Body of pancreas (tissue), 4 donors: ENCODE measurements around the gene KLHL28. TPM values are rescaled to one million over a fixed set of nuclear protein-coding genes. Genes with fewer than 3 reads are reported as not detected.

Experiments
- ATAC-seq: fragments of 150-250 bp; one replicate; pipeline ENCODE4 v1.9.1; 2016
- DNase-seq, 4 donors: peaks; one replicate each; pipeline ENCODE4 v3.0.0-alpha.2; 2019
- H3K27ac ChIP-seq, 4 donors: fragments of 200-600 bp; sonication (generic); 1 replicate in 3 of 4; 2 replicates in 1 of 4; pipeline versions ENCODE4 v1.5.1 to v1.6.1; 2016 to 2019; ENCODE audit warnings: mild to moderate bottlenecking in 1 of 4, mixed read lengths in 1 of 4, moderate library complexity in 1 of 4
- H3K27me3 ChIP-seq, 2 donors: fragments of 200-600 bp; sonication (generic); one replicate each; pipeline ENCODE4 v1.6.0; 2016; ENCODE audit warnings: mild to moderate bottlenecking in 1 of 2
- H3K36me3 ChIP-seq, 2 donors: fragments of 200-600 bp; sonication (generic); replicated peaks in 1 of 2; 2 replicates each; pipeline ENCODE4 v1.5.1; 2016; ENCODE audit warnings: low read depth in 2 of 2; ENCODE audit not compliant: insufficient read depth in 1 of 2
- H3K4me1 ChIP-seq: fragments of 200-600 bp; sonication (generic); one replicate; pipeline ENCODE4 v1.6.0; 2016
- H3K4me3 ChIP-seq, 2 donors: fragments of 200-600 bp; sonication (generic); 1 replicate in 1 of 2; 2 replicates in 1 of 2; pipeline ENCODE4 v1.5.1; 2016 to 2019
- H3K9me3 ChIP-seq, 3 donors: fragments of 200-600 bp; sonication (generic); 1 replicate in 2 of 3; 2 replicates in 1 of 3; pipeline ENCODE4 v1.5.1; 2016
- POLR2A ChIP-seq, 3 donors: fragments of 450-650 bp; IDR thresholded peaks; one replicate each; pipeline ENCODE4 v1.6.1; 2016; ENCODE audit warnings: antibody characterized with exemption in 3 of 3, mild to moderate bottlenecking in 2 of 3
- WGBS, 2 donors: methylation state at CpG; one replicate each; pipeline ENCODE4 v1.1.5; 2017; 5-methylcytosine and 5-hydroxymethylcytosine counted together
- intact Hi-C: fragments of 100-400 bp; cut with DNase I; formaldehyde crosslinking; loops from one replicate; pipeline ENCODE4 v1.15.1; 2023
- total RNA-seq, 2 donors: library from RNA; depleted of rRNA; stranded (reverse); fragments of >200 nt; gene quantifications; one replicate each; pipeline ENCODE4 v1.1.0, GENCODE V29; 2016
- TF ChIP-seq, protein P1 (sequence below), 7 experiments: fragments of 450-650 bp in 4 of 7; fragments of 200-600 bp in 3 of 7; sonication (generic) in 3 of 7; IDR thresholded peaks; one replicate each; pipeline ENCODE4 v1.5.1; 2016 to 2019; ENCODE audit warnings: antibody characterized with exemption in 7 of 7

The KLHL28 gene
- total RNA-seq, 2 donors from 2014 or later: 5.9 to 8.0 TPM

- intact Hi-C loops: no loop called here
- WGBS, 2 donors: 96 to 100% methylated on average over 2 of the region's 2 CpGs
- Histone ChIP-seq H3K27me3 (no peaks in the 10 kb centered on the region), H3K9me3 (no peaks in the 10 kb centered on the region), H3K36me3 (no peaks in the 10 kb centered on the region), H3K4me3 (no peak overlapping the region), H3K27ac (no peak overlapping the region), H3K4me1 (no peaks in the 10 kb centered on the region)
- TF ChIP-seq, protein P1, sequence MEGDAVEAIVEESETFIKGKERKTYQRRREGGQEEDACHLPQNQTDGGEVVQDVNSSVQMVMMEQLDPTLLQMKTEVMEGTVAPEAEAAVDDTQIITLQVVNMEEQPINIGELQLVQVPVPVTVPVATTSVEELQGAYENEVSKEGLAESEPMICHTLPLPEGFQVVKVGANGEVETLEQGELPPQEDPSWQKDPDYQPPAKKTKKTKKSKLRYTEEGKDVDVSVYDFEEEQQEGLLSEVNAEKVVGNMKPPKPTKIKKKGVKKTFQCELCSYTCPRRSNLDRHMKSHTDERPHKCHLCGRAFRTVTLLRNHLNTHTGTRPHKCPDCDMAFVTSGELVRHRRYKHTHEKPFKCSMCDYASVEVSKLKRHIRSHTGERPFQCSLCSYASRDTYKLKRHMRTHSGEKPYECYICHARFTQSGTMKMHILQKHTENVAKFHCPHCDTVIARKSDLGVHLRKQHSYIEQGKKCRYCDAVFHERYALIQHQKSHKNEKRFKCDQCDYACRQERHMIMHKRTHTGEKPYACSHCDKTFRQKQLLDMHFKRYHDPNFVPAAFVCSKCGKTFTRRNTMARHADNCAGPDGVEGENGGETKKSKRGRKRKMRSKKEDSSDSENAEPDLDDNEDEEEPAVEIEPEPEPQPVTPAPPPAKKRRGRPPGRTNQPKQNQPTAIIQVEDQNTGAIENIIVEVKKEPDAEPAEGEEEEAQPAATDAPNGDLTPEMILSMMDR (IDR thresholded peaks at IDR 0.05): no peak
- no peak for TF ChIP-seq POLR2A (IDR thresholded peaks at IDR 0.05)
- ATAC-seq (no peak), DNase-seq (no peak)
Measured at GRCh38 chr14:44937547-44937946, 24.2 kb downstream of the KLHL28 start.

GRCh38 chr14:44935155-44935554 is 26.6 kb downstream of the KLHL28 start:
- no peaks in the 10 kb centered on the region for H3K9me3 ChIP-seq
- no peaks in the 10 kb centered on the region for H3K36me3 ChIP-seq
- no peaks in the 10 kb centered on the region for H3K27me3 ChIP-seq
- intact Hi-C loops: no loop called here
- TF ChIP-seq POLR2A (IDR thresholded peaks at IDR 0.05): no peak
- TF ChIP-seq, protein P1 (IDR thresholded peaks at IDR 0.05): no peak
- no peak for ATAC-seq
- 84% methylated on average over 2 of the region's 2 CpGs for WGBS, 2 donors
- no peak overlapping the region for H3K4me3 ChIP-seq
- DNase-seq: no peak
- no peaks in the 10 kb centered on the region for H3K4me1 ChIP-seq
- H3K27ac ChIP-seq: no peak overlapping the region

GRCh38 chr14:44928793-44929192 is 33.0 kb downstream of the KLHL28 start:
- H3K36me3 ChIP-seq: no peaks in the 10 kb centered on the region
- no peak overlapping the region for H3K4me3 ChIP-seq
- WGBS, 2 donors: 80 to 83% methylated on average over 7 of the region's 7 CpGs
- no peak for ATAC-seq
- intact Hi-C loops: no loop called here
- TF ChIP-seq, protein P1 (IDR thresholded peaks at IDR 0.05): no peak
- no peak for TF ChIP-seq POLR2A (IDR thresholded peaks at IDR 0.05)
- no peak overlapping the region for H3K27ac ChIP-seq
- no peak for DNase-seq
- no peaks in the 10 kb centered on the region for H3K9me3 ChIP-seq
- no peaks in the 10 kb centered on the region for H3K4me1 ChIP-seq
- H3K27me3 ChIP-seq: no peaks in the 10 kb centered on the region

- WGBS, 2 donors: 36 to 38% methylated on average over 4 of the region's 4 CpGs
- Histone ChIP-seq H3K4me1 (peaks cover 9% of the 10 kb centered on the region), H3K36me3 (no peaks in the 10 kb centered on the region), H3K27ac (no peak overlapping the region), H3K9me3 (no peaks in the 10 kb centered on the region), H3K4me3 (no peak overlapping the region), H3K27me3 (peaks cover 0 to 8% of the 10 kb centered on the region in 2 donors)
- TF ChIP-seq POLR2A (IDR thresholded peaks at IDR 0.05): no peak
- TF ChIP-seq, protein P1 (IDR thresholded peaks at IDR 0.05): no peak
- no peak for DNase-seq
- ATAC-seq: no peak
- intact Hi-C loops: loop anchor here (5.0 kb wide), 1 partner anchor 352 kb away; no protein-coding TSS in a partner anchor
Measured at GRCh38 chr14:44914849-44915248, 46.9 kb downstream of the KLHL28 start.
